T-helper 17 cell (primary cell): ENCODE results near the gene SNCAIP. TPM values are rescaled to one million over a fixed set of nuclear protein-coding genes. Genes with fewer than 3 reads are reported as not detected.
"Not testable (repeated sequence)": the region's sequence is repeated elsewhere in the genome, so short reads cannot be mapped to it uniquely, and the experiment has no call there.

ENCODE experiments used
- ATAC-seq: fragments of 150-1000 bp; cut with Tn5 transposase; 2 replicates; pipeline ENCODE4 v1.10.0; 2021; ENCODE audit warnings: mild to moderate bottlenecking, moderate library complexity
- DNase-seq, 3 donors: peaks; one replicate each; pipeline versions ENCODE4 v3.0.0 to v3.0.0-alpha.2; 2020 to 2021
- H3K9me3 ChIP-seq: one replicate; pipeline ENCODE4 v1.7.0; 2013; ENCODE audit warnings: low read length, mild to moderate bottlenecking; ENCODE audit not compliant: control insufficient read depth, poor library complexity, severe bottlenecking
- H3K27ac Mint-ChIP-seq: one replicate; pipeline ENCODE4 v1.8.0; 2022; ENCODE audit warnings: mild to moderate bottlenecking, moderate library complexity, mixed read lengths
- H3K27me3 Mint-ChIP-seq: one replicate; pipeline ENCODE4 v1.8.0; 2022; ENCODE audit warnings: mixed read lengths
- H3K36me3 Mint-ChIP-seq: one replicate; pipeline ENCODE4 v1.8.0; 2022; ENCODE audit warnings: low read depth, mixed read lengths
- H3K4me1 Mint-ChIP-seq: one replicate; pipeline ENCODE4 v1.8.0; 2022; ENCODE audit warnings: mild to moderate bottlenecking, mixed read lengths
- H3K4me3 Mint-ChIP-seq: one replicate; pipeline ENCODE4 v1.8.0; 2022; ENCODE audit warnings: mild to moderate bottlenecking, moderate library complexity, mixed read lengths
- total RNA-seq, 4 donors: library from RNA in 2 of 4; stranded (reverse) in 2 of 4; gene quantifications; one replicate each; pipeline ENCODE4 v1.2.3 and lab custom pipeline; 2022 to 2026

The SNCAIP gene
- total RNA-seq, 2 donors from 2014 or later: not detected

- Mint-ChIP-seq H3K4me3 (no peak overlapping the region), H3K36me3 (no peaks in the 10 kb centered on the region)
Observed at GRCh38 chr5:122484103-122484502, 172.1 kb downstream of the SNCAIP start.

GRCh38 chr5:122485226-122485625 is 173.2 kb downstream of the SNCAIP start:
- no peak overlapping the region for H3K27ac Mint-ChIP-seq
- H3K4me1 Mint-ChIP-seq: no peaks in the 10 kb centered on the region
- DNase-seq (no peak), ATAC-seq (no peak)
- no peak overlapping the region for H3K4me3 Mint-ChIP-seq
- H3K36me3 Mint-ChIP-seq: no peaks in the 10 kb centered on the region
- H3K9me3 ChIP-seq: no peaks in the 10 kb centered on the region
- no peaks in the 10 kb centered on the region for H3K27me3 Mint-ChIP-seq

More at GRCh38 chr5:122484103-122484502, 172.1 kb downstream of the SNCAIP start:
- H3K4me1 Mint-ChIP-seq: no peaks in the 10 kb centered on the region
- no peak for DNase-seq
- no peaks in the 10 kb centered on the region for H3K27me3 Mint-ChIP-seq
- no peak overlapping the region for H3K27ac Mint-ChIP-seq
- H3K9me3 ChIP-seq: no peaks in the 10 kb centered on the region
- no peak for ATAC-seq

- H3K4me1 Mint-ChIP-seq, H3K27me3 Mint-ChIP-seq, H3K27ac Mint-ChIP-seq, H3K36me3 Mint-ChIP-seq, ATAC-seq, H3K9me3 ChIP-seq, H3K4me3 Mint-ChIP-seq, DNase-seq: not testable (repeated sequence)
Observed at GRCh38 chr5:122486616-122487015, 174.6 kb downstream of the SNCAIP start.

GRCh38 chr5:122490718-122491117 is 178.7 kb downstream of the SNCAIP start:
- Mint-ChIP-seq H3K4me1 (no peaks in the 10 kb centered on the region), H3K27me3 (no peaks in the 10 kb centered on the region), H3K36me3 (no peaks in the 10 kb centered on the region), H3K4me3 (no peak overlapping the region), H3K27ac (no peak overlapping the region)
- no peak for ATAC-seq
- no peak for DNase-seq
- H3K9me3 ChIP-seq: no peaks in the 10 kb centered on the region

- no peaks in the 10 kb centered on the region for H3K9me3 ChIP-seq
- Mint-ChIP-seq H3K4me3 (no peak overlapping the region), H3K27ac (no peak overlapping the region), H3K4me1 (no peaks in the 10 kb centered on the region), H3K36me3 (no peaks in the 10 kb centered on the region), H3K27me3 (peaks cover 1% of the 10 kb centered on the region)
- ATAC-seq: no peak
- DNase-seq: no peak
Observed at GRCh38 chr5:122492675-122493074, 180.6 kb downstream of the SNCAIP start.

GRCh38 chr5:122493091-122494021 is 181.3 kb downstream of the SNCAIP start:
- Mint-ChIP-seq H3K27me3 (peaks cover 8% of the 10 kb centered on the region), H3K4me3 (no peak overlapping the region), H3K4me1 (no peaks in the 10 kb centered on the region), H3K27ac (no peak overlapping the region), H3K36me3 (no peaks in the 10 kb centered on the region)
- H3K9me3 ChIP-seq: no peaks in the 10 kb centered on the region
- ATAC-seq (no peak), DNase-seq (no peak)

- H3K4me3 Mint-ChIP-seq: no peak overlapping the region
- no peaks in the 10 kb centered on the region for H3K9me3 ChIP-seq
- no peak for DNase-seq
Observed at GRCh38 chr5:122494109-122494508, 182.1 kb downstream of the SNCAIP start.

GRCh38 chr5:122498163-122498562 is 186.1 kb downstream of the SNCAIP start:
- H3K4me3 Mint-ChIP-seq: no peak overlapping the region

More at GRCh38 chr5:122494109-122494508, 182.1 kb downstream of the SNCAIP start:
- Mint-ChIP-seq H3K27ac (no peak overlapping the region), H3K36me3 (no peaks in the 10 kb centered on the region), H3K27me3 (peaks cover 16% of the 10 kb centered on the region), H3K4me1 (no peaks in the 10 kb centered on the region)
- ATAC-seq: no peak

GRCh38 chr5:122499585-122499984 is 187.5 kb downstream of the SNCAIP start:
- no peaks in the 10 kb centered on the region for H3K9me3 ChIP-seq
- H3K36me3 Mint-ChIP-seq: peaks cover 2% of the 10 kb centered on the region
- no peak for ATAC-seq
- H3K4me3 Mint-ChIP-seq: no peak overlapping the region
- no peak overlapping the region for H3K27ac Mint-ChIP-seq
- peaks cover 35% of the 10 kb centered on the region for H3K27me3 Mint-ChIP-seq
- no peak for DNase-seq
- H3K4me1 Mint-ChIP-seq: no peaks in the 10 kb centered on the region

More at GRCh38 chr5:122498163-122498562, 186.1 kb downstream of the SNCAIP start:
- no peaks in the 10 kb centered on the region for H3K4me1 Mint-ChIP-seq
- no peak overlapping the region for H3K27ac Mint-ChIP-seq
- DNase-seq (no peak), ATAC-seq (no peak)
- H3K36me3 Mint-ChIP-seq: peaks cover 2% of the 10 kb centered on the region
- H3K27me3 Mint-ChIP-seq: peaks cover 35% of the 10 kb centered on the region
- H3K9me3 ChIP-seq: no peaks in the 10 kb centered on the region

GRCh38 chr5:122500245-122501088 is 188.4 kb downstream of the SNCAIP start:
- H3K4me3 Mint-ChIP-seq: peak overlapping the region; percentile 10
- no peaks in the 10 kb centered on the region for H3K9me3 ChIP-seq
- DNase-seq (no peak), ATAC-seq (no peak)
- H3K4me1 Mint-ChIP-seq: no peaks in the 10 kb centered on the region
- H3K27ac Mint-ChIP-seq: no peak overlapping the region
- H3K36me3 Mint-ChIP-seq: peaks cover 2% of the 10 kb centered on the region
- H3K27me3 Mint-ChIP-seq: peaks cover 35% of the 10 kb centered on the region

- H3K9me3 ChIP-seq: no peaks in the 10 kb centered on the region
- Mint-ChIP-seq H3K4me1 (no peaks in the 10 kb centered on the region), H3K27me3 (peaks cover 35% of the 10 kb centered on the region), H3K36me3 (peaks cover 2% of the 10 kb centered on the region), H3K4me3 (peak overlapping the region; percentile 10), H3K27ac (no peak overlapping the region)
- ATAC-seq: no peak
- no peak for DNase-seq
Observed at GRCh38 chr5:122501089-122501435, 189.0 kb downstream of the SNCAIP start.

GRCh38 chr5:122507045-122507444 is 195.0 kb downstream of the SNCAIP start:
- H3K27ac Mint-ChIP-seq: no peak overlapping the region
- ATAC-seq (no peak), DNase-seq (no peak)
- H3K4me3 Mint-ChIP-seq: no peak overlapping the region
- no peaks in the 10 kb centered on the region for H3K4me1 Mint-ChIP-seq
- no peaks in the 10 kb centered on the region for H3K36me3 Mint-ChIP-seq
- no peaks in the 10 kb centered on the region for H3K9me3 ChIP-seq
- H3K27me3 Mint-ChIP-seq: no peaks in the 10 kb centered on the region

- no peaks in the 10 kb centered on the region for H3K4me1 Mint-ChIP-seq
- no peaks in the 10 kb centered on the region for H3K36me3 Mint-ChIP-seq
- no peak for DNase-seq
- H3K4me3 Mint-ChIP-seq: no peak overlapping the region
- no peaks in the 10 kb centered on the region for H3K27me3 Mint-ChIP-seq
- H3K27ac Mint-ChIP-seq: no peak overlapping the region
- H3K9me3 ChIP-seq: no peaks in the 10 kb centered on the region
- no peak for ATAC-seq
Observed at GRCh38 chr5:122507581-122507980, 195.5 kb downstream of the SNCAIP start.
